Muscle layer of colon (tissue), 2 donors: Measurements from ENCODE around the gene SLC25A23.

Experiments
- H3K27ac ChIP-seq: one replicate; pipeline ENCODE4 v1.7.0; 2013; ENCODE audit warnings: low read depth, mild to moderate bottlenecking, low read length, moderate library complexity
- H3K27me3 ChIP-seq, 2 donors: one replicate each; pipeline ENCODE4 v1.7.0; 2013; ENCODE audit warnings: low read length in 2 of 2, mild to moderate bottlenecking in 2 of 2; ENCODE audit not compliant: insufficient read depth in 2 of 2, control insufficient read depth in 1 of 2
- H3K36me3 ChIP-seq: one replicate; pipeline ENCODE4 v1.7.0; 2013; ENCODE audit warnings: mild to moderate bottlenecking, low read length; ENCODE audit not compliant: insufficient read depth
- H3K4me1 ChIP-seq: one replicate; pipeline ENCODE4 v1.7.0; 2013; ENCODE audit warnings: mild to moderate bottlenecking, low read length; ENCODE audit not compliant: insufficient read depth
- H3K4me3 ChIP-seq, 2 donors: one replicate each; pipeline ENCODE4 v1.7.0; 2013; ENCODE audit warnings: low read length in 2 of 2, low read depth in 1 of 2, mild to moderate bottlenecking in 1 of 2, moderate library complexity in 1 of 2
- H3K9ac ChIP-seq: one replicate; pipeline ENCODE4 v1.7.0; 2013; ENCODE audit warnings: low read length
- H3K9me3 ChIP-seq: one replicate; pipeline ENCODE4 v1.7.0; 2013; ENCODE audit warnings: mild to moderate bottlenecking, low read length
- donor health status: abdominal sarcoma.
- donor health status: Adenocarcinoma of cecum.

Gene SLC25A23

GRCh38 chr19:6427131-6427530, 32.5 kb downstream of the SLC25A23 start:
- Histone ChIP-seq H3K9ac (no peak overlapping the region), H3K27ac (no peak overlapping the region)

GRCh38 chr19:6425732-6426620, 33.6 kb downstream of the SLC25A23 start:
- Histone ChIP-seq H3K36me3 (peaks cover 2% of the 10 kb centered on the region), H3K4me1 (peaks cover 28% of the 10 kb centered on the region), H3K27me3 (no peaks in the 10 kb centered on the region), H3K9ac (no peak overlapping the region), H3K9me3 (no peaks in the 10 kb centered on the region), H3K4me3 (peak overlapping the region; percentile 7 to 41), H3K27ac (peak overlapping the region; percentile 61)

More at GRCh38 chr19:6427131-6427530, 32.5 kb downstream of the SLC25A23 start:
- Histone ChIP-seq H3K4me3 (no peak overlapping the region), H3K27me3 (no peaks in the 10 kb centered on the region), H3K36me3 (no peaks in the 10 kb centered on the region), H3K4me1 (peaks cover 23% of the 10 kb centered on the region), H3K9me3 (no peaks in the 10 kb centered on the region)

GRCh38 chr19:6424939-6425731, 34.5 kb downstream of the SLC25A23 start:
- Histone ChIP-seq H3K9me3 (no peaks in the 10 kb centered on the region), H3K4me3 (peak overlapping the region; percentile 7 to 41)

GRCh38 chr19:6424195-6424938, 35.2 kb downstream of the SLC25A23 start, which contains the start of gene KHSRP:
TSS of gene KHSRP (minus strand) at chr19:6424811. CDS start at chr19:6424701, 110 bp downstream.
- Histone ChIP-seq H3K4me3 (peak within 1 kb of the TSS; percentile 96 to 99), H3K9ac (peak within 1 kb of the TSS; percentile 44), H3K27me3 (no peaks in the 10 kb centered on the region), H3K36me3 (peaks cover 18% of the 10 kb centered on the region), H3K9me3 (no peaks in the 10 kb centered on the region), H3K27ac (peak within 1 kb of the TSS; percentile 73), H3K4me1 (peaks cover 28% of the 10 kb centered on the region)

More at GRCh38 chr19:6424939-6425731, 34.5 kb downstream of the SLC25A23 start:
- Histone ChIP-seq H3K27ac (peak overlapping the region; percentile 61), H3K36me3 (peaks cover 10% of the 10 kb centered on the region), H3K27me3 (no peaks in the 10 kb centered on the region), H3K9ac (no peak overlapping the region), H3K4me1 (peaks cover 28% of the 10 kb centered on the region)

GRCh38 chr19:6423499-6424194, 35.9 kb downstream of the SLC25A23 start:
- peak overlapping the region; percentile 73 for H3K27ac ChIP-seq

GRCh38 chr19:6421075-6422014, 38.2 kb downstream of the SLC25A23 start:
- H3K27ac ChIP-seq: no peak overlapping the region
- peaks cover 28% of the 10 kb centered on the region for H3K4me1 ChIP-seq
- peaks cover 48% of the 10 kb centered on the region for H3K36me3 ChIP-seq
- H3K27me3 ChIP-seq: no peaks in the 10 kb centered on the region
- no peak overlapping the region for H3K9ac ChIP-seq
- no peaks in the 10 kb centered on the region for H3K9me3 ChIP-seq
- no peak overlapping the region for H3K4me3 ChIP-seq

More at GRCh38 chr19:6423499-6424194, 35.9 kb downstream of the SLC25A23 start:
- Histone ChIP-seq H3K4me3 (peak overlapping the region; percentile 96 to 99), H3K27me3 (no peaks in the 10 kb centered on the region), H3K4me1 (peaks cover 28% of the 10 kb centered on the region), H3K9me3 (no peaks in the 10 kb centered on the region), H3K36me3 (peaks cover 25% of the 10 kb centered on the region), H3K9ac (peak overlapping the region; percentile 44)

GRCh38 chr19:6418562-6418932, 41.0 kb downstream of the SLC25A23 start:
- Histone ChIP-seq H3K27me3 (no peaks in the 10 kb centered on the region), H3K4me1 (peaks cover 19% of the 10 kb centered on the region), H3K4me3 (no peak overlapping the region), H3K36me3 (peaks cover 61% of the 10 kb centered on the region), H3K9me3 (no peaks in the 10 kb centered on the region), H3K9ac (no peak overlapping the region), H3K27ac (no peak overlapping the region)

GRCh38 chr19:6417713-6418561, 41.7 kb downstream of the SLC25A23 start:
- Histone ChIP-seq H3K27ac (no peak overlapping the region), H3K4me1 (peaks cover 13% of the 10 kb centered on the region), H3K9ac (no peak overlapping the region), H3K9me3 (no peaks in the 10 kb centered on the region), H3K36me3 (peaks cover 61% of the 10 kb centered on the region), H3K27me3 (no peaks in the 10 kb centered on the region), H3K4me3 (no peak overlapping the region)

GRCh38 chr19:6416658-6417405, 42.8 kb downstream of the SLC25A23 start:
- no peak overlapping the region for H3K4me3 ChIP-seq
- peaks cover 2% of the 10 kb centered on the region for H3K4me1 ChIP-seq
- no peaks in the 10 kb centered on the region for H3K9me3 ChIP-seq
- no peak overlapping the region for H3K27ac ChIP-seq
- no peaks in the 10 kb centered on the region for H3K27me3 ChIP-seq
- H3K9ac ChIP-seq: no peak overlapping the region
- H3K36me3 ChIP-seq: peaks cover 61% of the 10 kb centered on the region
